ENCODE data around the gene PTPRE.

- TF ChIP-seq CTCF (IDR thresholded peaks at IDR 0.05) (no peak), EP300 (IDR thresholded peaks at IDR 0.05) (no peak), POLR2A (IDR thresholded peaks at IDR 0.05) (no peak)
Measured at GRCh38 chr10:128105383-128105782, 198.5 kb downstream of the PTPRE start.
